SK-N-SH treated with all-trans-retinoic acid at 6 μM for 48 hours (cell line): ENCODE data around the gene IL26.

ENCODE experiments used
- ZC3H10 ChIP-seq: fragments of 250-450 bp; sonication (Bioruptor Pico); IDR thresholded peaks from 2 replicates; pipeline ENCODE4 v1.5.1; 2021; ENCODE audit warnings: mild to moderate bottlenecking, moderate library complexity
- ZNF565 ChIP-seq: fragments of 450-650 bp; formaldehyde crosslinking; conservative IDR thresholded peaks from 2 replicates; pipeline ENCODE4 v1.5.0; 2020; ENCODE audit warnings: low read depth, mild to moderate bottlenecking, moderate library complexity
- ZNF8 ChIP-seq: fragments of 450-650 bp; formaldehyde crosslinking; IDR thresholded peaks from 2 replicates; pipeline ENCODE4 v1.5.0; 2020; ENCODE audit warnings: mild to moderate bottlenecking, moderate library complexity
- TF ChIP-seq, protein P1 (sequence below): fragments of 250-450 bp; sonication (Bioruptor Pico); IDR thresholded peaks from 2 replicates; pipeline ENCODE4 v1.5.1; 2021; ENCODE audit warnings: mild to moderate bottlenecking, moderate library complexity
- TF ChIP-seq, protein P2 (sequence below): fragments of 250-450 bp; sonication (Bioruptor Pico); IDR thresholded peaks from 2 replicates; pipeline ENCODE4 v1.5.1; 2020; ENCODE audit warnings: low read depth, mild to moderate bottlenecking, moderate library complexity
- TF ChIP-seq, protein P3 (sequence below): fragments of 250-450 bp; sonication (Bioruptor Pico); IDR thresholded peaks from 2 replicates; pipeline ENCODE4 v1.5.0; 2020; ENCODE audit warnings: mild to moderate bottlenecking, moderate library complexity

DNA sequence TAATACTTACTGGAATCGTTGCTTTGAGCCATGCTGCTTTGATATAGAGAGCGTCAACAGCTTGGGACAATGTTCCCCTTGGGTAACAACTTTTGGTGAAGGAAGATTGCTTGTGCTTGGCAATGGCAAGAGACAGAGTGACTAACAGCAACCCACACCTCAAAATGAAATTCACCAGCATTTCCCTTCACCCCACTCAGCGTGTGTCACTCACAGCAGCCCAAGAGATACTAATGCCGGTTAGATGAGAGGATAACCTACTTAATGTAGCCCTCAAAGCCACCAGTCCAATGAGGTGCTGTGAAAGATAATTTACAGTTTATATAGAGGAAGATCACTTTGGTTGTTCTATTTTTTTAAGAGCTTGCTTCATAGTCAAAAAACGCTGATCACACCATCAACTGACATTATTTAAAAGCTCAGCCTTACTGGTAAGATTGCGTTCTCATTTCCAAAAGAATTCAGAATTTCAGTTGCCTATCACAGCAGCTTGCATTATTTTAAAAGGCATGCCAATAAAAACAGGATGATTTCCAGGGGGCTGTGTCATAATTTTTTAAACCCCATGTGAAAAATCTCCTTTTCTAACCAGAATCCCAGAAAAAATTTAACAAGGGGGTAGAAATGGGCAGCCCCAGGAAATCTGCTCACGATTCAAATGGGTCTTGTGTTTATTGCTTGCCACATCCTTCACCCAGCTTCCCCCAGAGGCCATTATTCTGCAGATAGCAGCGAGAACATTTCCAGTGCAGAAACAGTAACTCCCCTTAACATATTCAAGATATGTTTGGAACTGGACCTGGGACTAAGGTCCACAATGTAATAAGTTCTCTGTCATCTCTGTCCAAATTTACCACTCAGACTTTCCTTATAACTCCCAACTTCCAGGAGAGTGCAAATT lies at the start of gene IL26:
- no peak for TF ChIP-seq ZC3H10 (CRISPR knock-in tag)
- TF ChIP-seq, protein P1, sequence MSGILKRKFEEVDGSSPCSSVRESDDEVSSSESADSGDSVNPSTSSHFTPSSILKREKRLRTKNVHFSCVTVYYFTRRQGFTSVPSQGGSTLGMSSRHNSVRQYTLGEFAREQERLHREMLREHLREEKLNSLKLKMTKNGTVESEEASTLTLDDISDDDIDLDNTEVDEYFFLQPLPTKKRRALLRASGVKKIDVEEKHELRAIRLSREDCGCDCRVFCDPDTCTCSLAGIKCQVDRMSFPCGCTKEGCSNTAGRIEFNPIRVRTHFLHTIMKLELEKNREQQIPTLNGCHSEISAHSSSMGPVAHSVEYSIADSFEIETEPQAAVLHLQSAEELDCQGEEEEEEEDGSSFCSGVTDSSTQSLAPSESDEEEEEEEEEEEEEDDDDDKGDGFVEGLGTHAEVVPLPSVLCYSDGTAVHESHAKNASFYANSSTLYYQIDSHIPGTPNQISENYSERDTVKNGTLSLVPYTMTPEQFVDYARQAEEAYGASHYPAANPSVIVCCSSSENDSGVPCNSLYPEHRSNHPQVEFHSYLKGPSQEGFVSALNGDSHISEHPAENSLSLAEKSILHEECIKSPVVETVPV (CRISPR knock-in tag): no peak
- TF ChIP-seq, protein P2, sequence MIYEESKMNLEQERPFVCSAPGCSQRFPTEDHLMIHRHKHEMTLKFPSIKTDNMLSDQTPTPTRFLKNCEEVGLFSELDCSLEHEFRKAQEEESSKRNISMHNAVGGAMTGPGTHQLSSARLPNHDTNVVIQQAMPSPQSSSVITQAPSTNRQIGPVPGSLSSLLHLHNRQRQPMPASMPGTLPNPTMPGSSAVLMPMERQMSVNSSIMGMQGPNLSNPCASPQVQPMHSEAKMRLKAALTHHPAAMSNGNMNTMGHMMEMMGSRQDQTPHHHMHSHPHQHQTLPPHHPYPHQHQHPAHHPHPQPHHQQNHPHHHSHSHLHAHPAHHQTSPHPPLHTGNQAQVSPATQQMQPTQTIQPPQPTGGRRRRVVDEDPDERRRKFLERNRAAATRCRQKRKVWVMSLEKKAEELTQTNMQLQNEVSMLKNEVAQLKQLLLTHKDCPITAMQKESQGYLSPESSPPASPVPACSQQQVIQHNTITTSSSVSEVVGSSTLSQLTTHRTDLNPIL (CRISPR knock-in tag): no peak
- no peak for TF ChIP-seq ZNF565 (CRISPR knock-in tag)
- no peak for TF ChIP-seq ZNF8 (CRISPR knock-in tag)
- TF ChIP-seq, protein P3, sequence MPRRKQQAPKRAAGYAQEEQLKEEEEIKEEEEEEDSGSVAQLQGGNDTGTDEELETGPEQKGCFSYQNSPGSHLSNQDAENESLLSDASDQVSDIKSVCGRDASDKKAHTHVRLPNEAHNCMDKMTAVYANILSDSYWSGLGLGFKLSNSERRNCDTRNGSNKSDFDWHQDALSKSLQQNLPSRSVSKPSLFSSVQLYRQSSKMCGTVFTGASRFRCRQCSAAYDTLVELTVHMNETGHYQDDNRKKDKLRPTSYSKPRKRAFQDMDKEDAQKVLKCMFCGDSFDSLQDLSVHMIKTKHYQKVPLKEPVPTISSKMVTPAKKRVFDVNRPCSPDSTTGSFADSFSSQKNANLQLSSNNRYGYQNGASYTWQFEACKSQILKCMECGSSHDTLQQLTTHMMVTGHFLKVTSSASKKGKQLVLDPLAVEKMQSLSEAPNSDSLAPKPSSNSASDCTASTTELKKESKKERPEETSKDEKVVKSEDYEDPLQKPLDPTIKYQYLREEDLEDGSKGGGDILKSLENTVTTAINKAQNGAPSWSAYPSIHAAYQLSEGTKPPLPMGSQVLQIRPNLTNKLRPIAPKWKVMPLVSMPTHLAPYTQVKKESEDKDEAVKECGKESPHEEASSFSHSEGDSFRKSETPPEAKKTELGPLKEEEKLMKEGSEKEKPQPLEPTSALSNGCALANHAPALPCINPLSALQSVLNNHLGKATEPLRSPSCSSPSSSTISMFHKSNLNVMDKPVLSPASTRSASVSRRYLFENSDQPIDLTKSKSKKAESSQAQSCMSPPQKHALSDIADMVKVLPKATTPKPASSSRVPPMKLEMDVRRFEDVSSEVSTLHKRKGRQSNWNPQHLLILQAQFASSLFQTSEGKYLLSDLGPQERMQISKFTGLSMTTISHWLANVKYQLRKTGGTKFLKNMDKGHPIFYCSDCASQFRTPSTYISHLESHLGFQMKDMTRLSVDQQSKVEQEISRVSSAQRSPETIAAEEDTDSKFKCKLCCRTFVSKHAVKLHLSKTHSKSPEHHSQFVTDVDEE: no peak
